Uterus (tissue), 4 donors: Measurements from ENCODE around the gene MYOZ3. TPM values are rescaled to one million over a fixed set of nuclear protein-coding genes. Genes with fewer than 3 reads are reported as not detected.
A peak's percentile ranks its signal among the peaks of the same experiment; 100 is the strongest.

ENCODE experiments used
- DNase-seq, 2 donors: peaks; one replicate each; pipeline ENCODE4 v3.0.0-alpha.2; 2019 to 2020
- H3K27ac ChIP-seq, 2 donors: fragments of 200-600 bp; sonication (generic); 1 replicate in 1 of 2; 2 replicates in 1 of 2; pipeline ENCODE4 v1.5.1; 2016 to 2018
- H3K27me3 ChIP-seq, 2 donors: fragments of 200-600 bp; sonication (generic); one replicate each; pipeline ENCODE4 v1.5.1; 2018 to 2019; ENCODE audit warnings: control low read depth in 1 of 2
- H3K36me3 ChIP-seq, 2 donors: fragments of 200-600 bp; sonication (generic); one replicate each; pipeline ENCODE4 v1.5.1; 2019; ENCODE audit warnings: control low read depth in 1 of 2
- H3K4me1 ChIP-seq, 2 donors: fragments of 200-600 bp; sonication (generic); one replicate each; pipeline ENCODE4 v1.5.1; 2018 to 2019; ENCODE audit warnings: control low read depth in 1 of 2
- H3K4me3 ChIP-seq, 2 donors: fragments of 200-600 bp; sonication (generic); 1 replicate in 1 of 2; 2 replicates in 1 of 2; pipeline ENCODE4 v1.5.1; 2018 to 2019; ENCODE audit warnings: mild to moderate bottlenecking in 1 of 2
- H3K9me3 ChIP-seq, 2 donors: fragments of 200-600 bp; sonication (generic); one replicate each; pipeline ENCODE4 v1.5.1; 2019; ENCODE audit warnings: control low read depth in 1 of 2
- CTCF ChIP-seq, 4 experiments: fragments of 200-600 bp in 2 of 4; fragments of 450-650 bp in 2 of 4; sonication (generic) in 2 of 4; IDR thresholded peaks; one replicate each; pipeline ENCODE4 v1.5.1; 2016 to 2019; ENCODE audit warnings: antibody characterized with exemption in 4 of 4, mild to moderate bottlenecking in 2 of 4, moderate library complexity in 1 of 4
- POLR2A ChIP-seq, 2 donors: fragments of 450-650 bp; IDR thresholded peaks; one replicate each; pipeline ENCODE4 v1.6.1; 2016; ENCODE audit warnings: antibody characterized with exemption in 2 of 2, mild to moderate bottlenecking in 1 of 2, moderate library complexity in 1 of 2
- intact Hi-C: fragments of 100-400 bp; cut with DNase I; formaldehyde crosslinking; loops from one replicate; pipeline ENCODE4 v1.15.1; 2023; ENCODE audit warnings: low total_unique reads
- total RNA-seq, 4 donors: library from RNA; depleted of rRNA in 3 of 4; stranded (reverse); fragments of >200 nt in 3 of 4; gene quantifications; one replicate each; pipeline versions ENCODE4 v1.1.0 to v1.2.4, GENCODE V29; 2014 to 2023
- donor health status: DM: yes; HTN: yes; CAD: no.

MYOZ3 gene
- total RNA-seq, 4 donors from 2014 or later, result 3.2 to 69.1 (median 3.4) TPM; not detected in 1

- Histone ChIP-seq H3K9me3 (no peaks in the 10 kb centered on the region), H3K36me3 (no peaks in the 10 kb centered on the region), H3K27me3 (no peaks in the 10 kb centered on the region), H3K4me1 (peaks cover 0 to 12% of the 10 kb centered on the region in 2 donors), H3K27ac (peak overlapping the region in 1 of 2 donors; percentile 78), H3K4me3 (no peak overlapping the region)
- DNase-seq, result no peak
- TF ChIP-seq CTCF (IDR thresholded peaks at IDR 0.05), result no peak
- TF ChIP-seq POLR2A (IDR thresholded peaks at IDR 0.05), result no peak
- intact Hi-C loops, result loop anchor here (5.0 kb wide), 1 partner anchor 63 kb away; no protein-coding TSS in a partner anchor
Measured at GRCh38 chr5:150655221-150655620, 5.8 kb upstream of the MYOZ3 start.

GRCh38 chr5:150656191-150657132, 4.6 kb upstream of the MYOZ3 start:
- Histone ChIP-seq H3K4me3 (peak overlapping the region; percentile 40 to 45), H3K36me3 (no peaks in the 10 kb centered on the region), H3K4me1 (peaks cover 0 to 12% of the 10 kb centered on the region in 2 donors), H3K27me3 (no peaks in the 10 kb centered on the region), H3K9me3 (no peaks in the 10 kb centered on the region), H3K27ac (peak overlapping the region; percentile 78 to 80)
- TF ChIP-seq POLR2A (IDR thresholded peaks at IDR 0.05), result no peak
- peak; percentile 62 to 88 (median 83) for TF ChIP-seq CTCF (IDR thresholded peaks at IDR 0.05)
- intact Hi-C loops, result loop anchor here (5.0 kb wide), 1 partner anchor 64 kb away; no protein-coding TSS in a partner anchor
- peak; percentile 70 to 88 for DNase-seq

GRCh38 chr5:150658121-150658520, 2.9 kb upstream of the MYOZ3 start:
- Histone ChIP-seq H3K27ac (peak overlapping the region in 1 of 2 donors; percentile 78), H3K36me3 (no peaks in the 10 kb centered on the region), H3K4me3 (no peak overlapping the region), H3K27me3 (no peaks in the 10 kb centered on the region), H3K4me1 (peaks cover 0 to 7% of the 10 kb centered on the region in 2 donors), H3K9me3 (no peaks in the 10 kb centered on the region)
- DNase-seq, result peak; percentile 9 to 14
- intact Hi-C loops, result loop anchor here (5.0 kb wide), 1 partner anchor 66 kb away; no protein-coding TSS in a partner anchor
- no peak for TF ChIP-seq POLR2A (IDR thresholded peaks at IDR 0.05)
- no peak for TF ChIP-seq CTCF (IDR thresholded peaks at IDR 0.05)

GRCh38 chr5:150658699-150659265, 2.3 kb upstream of the MYOZ3 start:
- DNase-seq, result peak in 1 of 2 donors; percentile 11
- TF ChIP-seq POLR2A (IDR thresholded peaks at IDR 0.05) (no peak), CTCF (IDR thresholded peaks at IDR 0.05) (no peak)
- Histone ChIP-seq H3K27ac (no peak overlapping the region), H3K4me1 (peaks cover 0 to 7% of the 10 kb centered on the region in 2 donors), H3K9me3 (no peaks in the 10 kb centered on the region), H3K36me3 (no peaks in the 10 kb centered on the region), H3K4me3 (no peak overlapping the region), H3K27me3 (no peaks in the 10 kb centered on the region)
- intact Hi-C loops, result loop anchor here (5.0 kb wide), 1 partner anchor 66 kb away; no protein-coding TSS in a partner anchor
